ENCODE data around the gene SNTG2.

SNTG2 gene

DNA sequence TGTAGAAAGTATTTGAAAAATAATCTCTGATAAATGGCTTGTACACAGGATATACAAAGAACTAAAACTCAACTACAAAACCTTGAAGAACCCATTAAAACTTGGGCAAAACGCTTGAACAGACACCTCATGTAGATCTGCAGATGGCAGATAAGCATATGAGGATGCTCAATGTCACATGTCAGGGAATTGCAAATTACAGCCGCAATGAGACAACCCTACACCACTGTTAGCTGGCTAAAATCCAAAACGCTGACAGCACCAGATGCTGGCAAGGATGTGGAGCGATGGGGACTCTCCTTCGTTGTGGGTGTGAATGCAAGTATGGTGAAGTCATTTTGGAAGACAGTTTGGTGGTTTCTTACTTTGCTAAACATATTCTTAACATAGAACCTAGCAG, 53.7 kb downstream of the SNTG2 start:
- no peak for DNase-seq

DNA sequence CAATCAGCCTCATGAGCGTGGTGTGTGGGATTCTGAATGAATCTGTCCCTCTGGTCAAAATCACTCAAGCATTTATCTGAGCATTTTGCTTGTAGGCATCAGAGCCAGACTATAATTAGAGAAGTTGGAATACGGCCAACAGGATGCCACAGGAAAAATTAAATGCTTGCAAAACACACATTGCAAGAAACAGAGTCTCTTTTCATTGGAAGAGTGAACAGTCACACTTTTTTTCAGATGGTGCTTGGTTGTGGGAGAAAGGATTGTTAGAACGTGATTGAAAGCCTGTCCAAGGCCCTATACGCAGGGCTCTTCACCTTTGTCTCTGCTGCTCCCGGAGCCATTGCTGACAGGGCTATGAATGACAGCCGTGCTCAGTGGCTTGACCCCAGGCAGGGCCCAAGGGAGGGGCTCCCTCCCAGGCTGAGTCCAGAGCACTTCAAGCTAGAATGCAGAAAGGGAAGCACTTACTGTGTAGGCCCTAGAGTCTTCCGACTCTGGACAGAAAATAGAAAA, 59.8 kb downstream of the SNTG2 start:
- no peak for DNase-seq

DNA sequence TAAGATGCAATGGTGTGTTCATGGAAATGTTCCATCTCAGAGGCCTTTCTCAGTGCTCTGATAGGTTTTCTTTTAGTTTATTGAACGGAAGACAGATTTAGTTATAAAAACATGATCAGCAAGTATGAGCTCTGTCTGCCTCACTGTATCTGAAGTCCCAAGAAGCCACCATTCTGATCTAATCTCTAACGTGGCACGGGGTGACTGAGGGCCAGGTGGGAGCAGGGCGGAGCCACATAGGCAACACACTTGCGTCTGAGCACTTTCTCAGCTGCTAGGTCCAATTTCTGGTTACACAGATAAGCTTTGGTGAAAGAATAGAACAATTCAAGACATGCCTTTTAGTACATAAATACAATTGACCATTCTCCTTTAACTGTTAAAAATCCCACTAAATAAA, 60.4 kb downstream of the SNTG2 start:
- no peak for DNase-seq

DNA sequence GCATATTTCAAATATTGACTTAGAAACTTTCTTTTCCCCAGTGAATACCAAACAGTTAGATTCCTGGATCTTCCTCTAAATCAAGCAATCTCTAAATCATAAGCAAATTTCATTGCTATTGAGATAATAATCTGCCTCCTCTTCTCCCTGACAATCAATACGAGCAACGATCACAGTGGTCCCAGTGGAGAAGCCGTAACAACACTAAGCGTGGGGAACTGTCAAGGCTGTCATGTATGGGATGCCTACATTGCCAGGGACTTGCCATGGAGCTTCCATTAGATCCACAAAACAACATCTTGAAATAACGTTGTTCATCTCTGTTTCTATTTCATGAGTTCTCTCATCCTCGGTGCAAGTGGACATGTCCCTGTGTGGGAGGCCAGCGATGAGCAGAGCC, 61.3 kb downstream of the SNTG2 start:
- DNase-seq: no peak

DNA sequence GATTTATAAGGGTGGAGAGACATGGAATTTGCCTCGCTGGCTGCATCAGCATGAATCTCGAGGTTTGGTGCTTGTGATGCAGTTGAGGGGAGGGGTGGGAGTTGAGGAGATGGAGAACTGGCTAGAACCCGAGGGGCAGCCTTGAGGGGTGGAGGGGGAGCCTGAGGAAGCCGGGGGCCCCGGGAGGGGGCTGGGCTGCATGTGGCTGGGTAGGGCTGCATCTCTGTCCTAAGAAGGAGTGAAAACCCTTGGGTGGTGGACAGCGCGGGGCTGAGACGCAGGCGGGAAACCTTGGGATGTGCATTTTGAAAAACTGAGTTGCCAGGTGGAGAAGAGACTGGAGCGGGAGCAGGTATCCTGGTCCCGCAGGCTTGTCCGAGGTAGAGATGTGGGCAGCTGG, 64.2 kb downstream of the SNTG2 start:
- DNase-seq: no peak

DNA sequence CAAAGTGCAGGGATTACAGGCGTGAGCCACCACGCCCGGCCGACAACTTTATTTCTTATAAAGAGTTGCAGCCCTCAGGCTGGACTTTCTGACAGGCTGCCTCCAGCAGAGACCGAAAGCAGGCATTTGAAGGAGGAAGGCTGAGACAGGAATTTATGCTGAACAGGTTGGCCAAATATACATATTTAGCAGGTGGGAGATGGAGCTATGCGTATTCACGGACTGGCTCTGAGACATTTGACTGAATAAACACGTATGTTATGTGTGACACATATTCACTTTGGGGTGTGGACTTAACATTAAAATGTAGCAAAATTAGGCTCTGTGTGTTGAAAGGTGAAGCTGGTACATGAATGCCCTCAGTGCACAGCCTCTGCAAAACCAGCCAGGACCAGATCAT, 65.9 kb downstream of the SNTG2 start:
- DNase-seq: no peak

DNA sequence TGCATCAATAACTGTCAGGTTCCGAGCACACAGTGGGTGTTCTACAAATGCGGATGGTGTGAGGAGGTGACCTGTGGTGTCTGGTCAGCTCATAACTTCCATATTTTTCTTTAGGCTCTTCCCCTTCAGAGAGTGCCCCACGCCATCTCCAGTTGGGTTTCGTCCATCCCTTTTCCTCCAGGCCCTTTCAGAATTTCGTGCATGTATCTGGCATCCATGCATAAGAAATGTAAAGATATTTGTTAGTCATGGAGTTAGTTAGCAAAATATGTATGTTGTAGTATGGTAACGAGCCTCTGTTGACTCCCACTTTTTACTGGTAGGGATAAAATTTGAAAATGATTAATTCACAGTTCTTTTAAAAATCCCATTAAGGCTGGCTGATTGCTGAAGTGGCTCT, 67.2 kb downstream of the SNTG2 start:
- DNase-seq: no peak

DNA sequence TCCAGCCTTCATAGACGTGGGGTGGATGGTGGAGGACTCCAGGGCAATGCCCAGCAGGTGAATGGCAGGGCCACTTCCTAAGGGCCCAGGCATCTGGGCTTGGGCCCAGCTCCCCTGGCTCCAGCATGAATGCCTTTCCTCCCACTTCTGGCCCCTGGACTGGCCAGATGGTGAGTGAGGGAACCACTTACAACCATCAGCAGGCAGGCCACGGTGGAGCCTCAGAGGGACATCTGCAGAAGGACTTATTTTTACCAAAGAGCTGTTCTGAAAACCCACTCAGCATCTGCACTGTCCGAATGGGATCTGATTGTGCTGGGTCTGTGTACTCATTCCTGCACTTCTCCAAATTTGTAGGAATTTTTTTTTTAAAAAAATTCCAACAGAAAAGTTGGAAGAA, 69.6 kb downstream of the SNTG2 start:
- DNase-seq: no peak

DNA sequence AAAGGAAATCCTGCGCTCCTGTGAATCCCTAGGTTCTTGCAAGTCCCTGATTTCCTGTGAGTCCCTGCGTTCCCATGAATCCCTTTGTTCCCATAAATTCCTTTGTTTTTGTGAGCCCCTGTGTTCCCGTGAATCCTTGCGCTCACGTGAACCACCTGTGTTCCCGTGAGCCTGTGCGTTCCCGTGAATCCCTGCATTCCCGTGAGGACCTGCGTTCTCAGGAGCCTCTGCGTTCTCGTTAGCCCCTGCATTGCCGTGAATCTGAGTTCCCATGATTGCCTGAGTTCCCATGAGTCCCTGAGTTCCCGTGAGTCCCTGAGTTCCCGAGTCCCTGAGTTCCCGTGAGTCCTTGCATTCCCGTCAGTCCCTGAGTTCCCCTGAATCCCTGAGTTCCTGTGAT, 71.5 kb downstream of the SNTG2 start:
- no peak for DNase-seq

DNA sequence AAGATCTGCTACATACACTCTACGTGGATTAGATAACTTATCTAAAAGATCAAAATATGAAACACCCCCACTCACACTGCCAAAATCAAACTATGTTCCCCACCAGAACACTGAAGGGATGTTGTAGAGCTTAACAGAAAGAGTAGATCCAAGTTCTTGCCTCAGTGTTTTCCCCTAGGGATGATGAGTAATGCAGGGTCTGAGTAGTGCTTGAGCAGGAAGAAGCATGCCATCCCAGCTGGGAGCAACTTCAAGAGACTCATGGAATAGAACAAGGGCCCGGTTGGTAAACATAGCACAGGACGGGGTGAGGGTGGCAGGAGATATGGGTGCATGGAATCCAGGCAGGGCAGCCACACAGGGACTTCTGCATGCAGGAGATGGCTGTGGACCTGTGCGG, 74.3 kb downstream of the SNTG2 start:
- DNase-seq: no peak

DNA sequence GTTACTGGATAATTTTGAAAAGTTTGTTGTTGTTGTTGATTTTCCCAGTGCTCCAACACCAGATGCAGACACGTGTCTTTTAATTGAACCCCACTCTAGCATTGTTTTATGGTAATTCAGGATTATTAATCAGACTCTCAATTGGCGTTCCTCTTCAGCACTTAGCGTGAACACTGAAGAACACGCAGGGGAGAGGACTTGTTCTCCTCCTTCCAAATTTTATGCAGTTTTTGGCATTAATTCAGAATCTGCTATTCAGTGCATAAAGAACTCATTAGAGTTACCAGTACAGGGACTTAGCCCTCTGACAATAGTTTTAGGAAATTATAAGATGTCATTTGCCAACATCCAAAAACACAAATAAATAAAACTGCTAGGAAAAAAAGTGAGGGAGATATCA, 75.5 kb downstream of the SNTG2 start:
- DNase-seq: no peak

DNA sequence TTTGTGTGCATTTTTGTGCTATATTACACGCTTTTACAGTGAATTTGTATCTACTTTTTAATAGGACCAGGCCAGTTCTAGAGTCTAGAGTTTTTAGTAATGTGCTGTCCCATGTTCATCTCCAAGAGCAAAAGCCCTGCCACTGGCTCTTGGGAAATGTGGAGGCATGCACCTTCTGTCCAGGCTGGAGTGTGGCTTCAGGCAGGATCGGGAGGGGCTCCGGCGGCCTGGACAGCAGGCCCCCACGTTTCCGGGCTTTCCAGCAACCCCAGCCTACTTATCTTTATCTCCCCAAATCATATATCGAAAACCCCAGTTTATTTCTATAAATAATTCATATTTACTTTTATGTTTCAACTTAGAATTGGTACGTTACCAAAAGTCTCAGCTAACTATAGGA, 78.2 kb downstream of the SNTG2 start:
- no peak for DNase-seq

DNA sequence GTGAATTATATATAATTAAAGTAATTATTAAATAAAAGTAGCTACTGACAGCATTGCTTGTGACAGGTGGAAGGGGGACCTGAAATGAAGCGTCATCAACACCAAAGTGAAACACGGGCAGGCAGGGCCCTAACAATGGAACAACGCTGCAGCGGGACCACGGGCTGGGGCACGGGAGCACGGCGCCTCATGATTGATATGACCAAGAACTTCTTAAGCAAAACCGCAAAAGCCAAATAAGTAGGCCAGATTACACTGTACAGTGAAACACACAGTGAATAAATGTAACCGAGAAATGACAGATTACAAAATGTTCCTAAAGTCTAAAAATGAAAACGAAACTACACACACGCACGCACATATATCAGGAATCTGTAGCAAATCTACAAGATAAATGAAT, 81.4 kb downstream of the SNTG2 start:
- no peak for DNase-seq

DNA sequence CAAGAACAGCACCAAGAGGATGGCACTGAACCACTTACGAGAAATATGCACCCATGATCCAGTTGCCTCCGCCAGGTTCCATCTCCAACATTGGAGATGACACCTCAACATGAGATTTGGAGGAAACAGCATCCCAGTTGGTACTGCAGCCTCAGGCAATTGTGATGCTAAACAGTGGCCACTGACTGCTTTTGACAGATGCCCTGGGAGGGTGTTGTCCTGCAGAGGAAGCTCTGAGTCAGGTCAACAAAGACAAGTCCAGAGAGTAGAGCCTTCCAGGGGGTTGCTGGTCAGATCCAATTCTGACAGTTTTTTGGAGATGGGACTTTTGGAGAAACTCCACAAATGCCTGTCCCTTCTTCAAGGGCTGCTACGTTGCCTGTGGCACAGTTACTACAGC, 82.4 kb downstream of the SNTG2 start:
- no peak for DNase-seq

DNA sequence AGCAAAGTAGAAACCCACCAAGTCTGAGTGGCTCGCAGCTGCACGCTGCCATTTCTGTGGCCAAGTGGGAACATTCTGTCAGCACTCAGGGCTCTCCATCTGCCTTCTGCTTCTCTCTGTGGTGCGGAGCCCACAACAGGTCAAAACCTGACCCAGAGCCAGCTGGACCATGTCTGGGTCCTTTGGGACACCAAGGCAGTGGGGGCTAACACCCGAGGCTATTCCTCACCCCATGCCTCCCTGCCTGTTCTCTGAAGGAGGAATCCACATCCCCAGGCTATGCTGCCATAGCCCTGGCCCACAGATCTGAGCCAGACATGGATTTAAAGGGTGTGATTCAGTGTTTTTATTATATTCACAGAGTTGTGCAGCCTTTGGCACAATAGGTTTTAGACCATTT, 86.4 kb downstream of the SNTG2 start:
- no peak for DNase-seq

DNA sequence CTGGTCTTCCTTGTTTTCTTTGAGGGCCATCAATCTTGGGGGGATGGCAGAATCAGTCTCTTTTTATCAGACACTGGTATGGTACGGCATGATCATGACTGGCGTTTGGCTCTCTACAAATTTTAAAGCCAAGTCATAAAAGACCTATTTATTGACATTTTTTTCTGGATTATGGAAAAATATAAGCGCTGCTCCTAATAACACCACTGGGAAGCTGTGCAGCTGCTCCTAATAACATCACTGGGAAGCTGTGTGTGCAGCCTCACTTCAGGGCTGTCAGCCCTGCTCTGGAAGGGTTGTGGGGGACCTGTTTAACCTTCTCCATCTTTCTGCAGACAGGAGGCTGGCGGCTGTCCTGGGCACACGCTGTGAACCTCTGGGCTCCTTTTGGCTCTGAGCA, 88.9 kb downstream of the SNTG2 start:
- DNase-seq: no peak

DNA sequence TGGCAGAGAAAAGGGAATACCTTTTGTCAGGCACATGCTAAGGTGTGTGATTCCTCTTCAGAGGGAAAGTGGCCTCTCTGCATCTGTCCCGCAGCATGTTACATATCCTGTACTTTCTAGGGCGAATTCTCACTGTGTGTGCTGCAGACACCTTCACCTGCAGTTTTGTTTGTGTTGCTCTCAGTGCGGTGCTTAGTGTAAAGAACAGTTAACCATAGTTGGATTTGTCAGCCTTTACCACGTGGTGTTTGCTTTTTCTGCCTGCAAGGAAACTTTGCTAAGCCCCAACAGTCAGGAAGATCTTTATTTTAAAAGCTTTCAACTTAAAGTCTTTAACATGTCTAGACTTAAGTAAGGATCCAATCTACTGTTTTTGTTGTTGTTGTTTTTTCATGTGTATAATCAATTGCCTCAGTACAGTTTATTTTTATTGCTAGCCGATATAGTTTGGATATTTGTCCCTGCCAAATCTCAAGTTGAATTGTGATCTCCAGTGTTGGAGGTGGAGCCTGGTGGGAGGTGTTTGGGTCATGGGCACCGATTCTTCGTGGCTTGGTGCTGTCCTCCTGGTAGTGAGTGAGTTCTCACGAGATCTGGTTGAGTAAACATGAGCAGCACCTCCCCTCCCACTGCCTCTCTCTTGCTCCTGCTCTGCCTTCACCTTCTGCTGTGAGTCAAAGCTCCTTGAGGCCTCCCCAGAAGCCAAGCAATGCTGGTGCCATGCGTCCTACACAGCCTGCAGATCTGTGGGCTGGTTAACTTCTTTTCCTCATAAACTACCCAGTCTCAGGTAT, 90.6 kb downstream of the SNTG2 start:
- no peak for DNase-seq

DNA sequence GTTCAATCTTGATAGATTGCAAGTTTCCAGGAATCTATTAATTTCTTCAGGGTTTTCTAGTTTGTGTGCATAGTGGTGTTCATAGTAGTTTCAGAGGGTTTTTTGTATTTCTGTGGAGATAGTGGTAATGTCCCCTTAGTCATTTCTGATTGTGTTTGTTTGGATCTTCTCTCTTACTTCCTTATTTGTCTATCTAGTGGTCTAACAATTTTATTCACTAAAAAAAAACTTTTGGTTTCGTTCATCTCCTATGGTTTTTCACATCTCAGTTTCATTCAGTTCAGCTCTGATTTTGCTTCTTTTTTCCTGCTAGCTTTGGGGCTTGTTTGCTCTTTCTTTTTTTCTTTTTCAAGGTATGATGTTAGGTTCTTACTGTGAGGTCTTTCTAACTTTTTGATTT, 94.5 kb downstream of the SNTG2 start:
- DNase-seq: no peak

DNA sequence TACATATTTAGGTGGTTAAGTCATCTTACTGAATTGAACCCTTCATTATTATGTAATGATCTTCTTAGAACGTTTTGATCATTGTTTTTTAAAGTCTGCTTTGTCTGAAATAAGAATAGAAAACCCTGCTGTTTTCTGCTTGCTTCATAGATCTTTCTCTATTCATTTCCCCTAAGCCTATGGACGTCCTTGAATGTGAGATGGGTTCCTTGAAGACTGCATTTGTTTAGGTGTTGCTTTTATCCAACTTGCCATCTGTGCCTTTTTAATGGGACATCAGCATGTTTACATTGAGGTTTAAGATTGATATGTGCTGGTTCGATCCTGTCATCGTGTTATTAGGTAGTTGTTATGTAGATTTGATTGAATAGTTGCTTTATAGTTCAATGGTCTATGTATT, 95.4 kb downstream of the SNTG2 start:
- no peak for DNase-seq

DNA sequence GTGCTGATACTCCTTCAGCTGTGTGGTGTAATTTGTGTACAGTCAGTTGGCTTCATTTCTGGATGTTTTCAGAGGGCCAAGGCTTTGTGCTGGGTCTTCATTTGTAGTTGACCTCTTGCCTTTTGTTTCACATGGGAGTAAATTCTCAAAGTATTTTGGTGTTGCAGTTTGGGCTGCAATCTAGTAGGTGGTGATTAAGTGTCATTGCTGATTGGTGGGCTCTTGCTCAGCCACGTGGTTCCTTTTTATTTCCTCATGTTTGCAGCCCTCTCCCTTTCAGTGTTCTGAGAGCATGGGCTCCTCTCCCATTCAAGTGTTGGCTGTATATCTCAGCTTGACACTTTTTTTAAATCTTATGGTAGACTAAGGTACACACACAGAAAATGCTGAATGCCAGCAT, 96.8 kb downstream of the SNTG2 start:
- no peak for DNase-seq

DNA sequence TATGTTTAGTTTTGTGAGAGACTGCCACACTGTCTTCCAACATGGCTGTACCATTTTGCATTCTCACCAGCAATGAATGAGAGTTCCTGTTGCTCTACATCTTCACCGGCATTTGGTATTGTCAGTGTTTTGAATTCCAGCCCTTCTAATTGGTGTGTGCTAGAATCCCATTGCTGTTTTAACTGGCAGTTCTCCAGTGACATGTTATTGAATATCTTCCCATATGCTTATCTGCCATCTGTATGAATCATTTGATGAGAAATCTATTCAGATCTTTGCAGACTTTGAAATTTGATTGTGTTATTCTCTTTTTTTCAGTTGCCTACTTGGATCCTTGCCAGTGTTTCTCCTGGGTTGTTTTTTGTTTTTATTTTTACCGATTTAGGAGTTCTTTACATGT, 99.0 kb downstream of the SNTG2 start:
- DNase-seq: no peak

DNA sequence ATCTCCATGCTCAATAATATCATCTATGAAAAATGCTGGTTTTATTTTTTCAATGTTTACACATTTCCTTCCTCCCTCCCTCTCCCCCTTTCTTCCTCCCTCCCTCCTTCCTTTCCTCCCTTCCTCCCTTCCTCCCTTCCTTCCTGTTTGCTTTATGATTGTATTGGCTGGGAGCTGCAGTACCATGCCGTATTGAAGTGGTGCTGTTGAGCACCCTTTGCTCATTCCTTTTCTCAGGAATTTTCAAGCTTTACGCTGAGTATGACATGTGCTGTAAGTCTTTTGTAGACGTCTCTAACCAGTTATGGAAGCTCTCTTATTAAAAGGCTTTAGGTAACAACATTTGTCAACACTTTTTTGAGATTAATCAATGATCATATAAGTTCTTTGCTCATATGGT, 100.4 kb downstream of the SNTG2 start:
- DNase-seq: no peak

DNA sequence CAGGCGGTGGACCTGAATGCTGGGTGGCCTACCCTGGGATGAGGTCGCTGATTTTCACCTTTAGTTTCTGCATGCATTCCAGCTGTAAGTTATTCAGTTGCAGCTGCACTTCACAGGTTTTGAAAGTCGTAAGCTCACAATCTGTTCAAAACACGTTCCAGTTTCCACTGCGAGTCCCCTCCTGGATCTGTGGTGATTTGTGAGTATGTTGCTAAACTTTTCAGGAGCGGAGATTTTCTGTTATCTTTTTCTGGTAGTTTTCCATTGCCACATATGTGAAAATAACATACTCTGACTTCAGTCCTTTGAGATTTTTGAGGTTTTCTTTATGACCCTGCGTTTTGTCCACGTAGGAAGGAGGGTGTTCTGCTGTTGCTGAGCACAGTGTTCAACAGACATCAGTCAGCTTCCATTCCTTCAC, 102.1 kb downstream of the SNTG2 start:
- DNase-seq: no peak

DNA sequence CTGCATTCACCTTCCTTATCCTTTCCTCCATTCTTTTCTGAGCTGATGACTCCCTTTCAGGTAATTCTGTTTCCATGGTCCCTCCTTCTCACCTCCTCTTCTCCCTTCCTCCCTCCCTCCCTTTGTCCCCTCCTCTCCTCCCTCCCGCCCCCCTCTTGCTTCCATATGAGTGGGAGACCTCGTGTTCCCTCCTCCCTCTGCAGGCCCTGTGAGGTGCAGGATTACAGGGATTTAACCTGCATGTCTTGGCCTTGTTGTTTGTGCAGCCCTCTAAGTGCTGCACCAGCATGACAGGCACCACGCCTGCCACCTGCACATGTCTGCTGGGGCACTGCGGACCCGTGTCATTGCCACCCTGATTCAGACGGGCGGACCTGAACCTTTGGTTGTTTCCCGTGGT, 103.1 kb downstream of the SNTG2 start:
- DNase-seq: no peak

DNA sequence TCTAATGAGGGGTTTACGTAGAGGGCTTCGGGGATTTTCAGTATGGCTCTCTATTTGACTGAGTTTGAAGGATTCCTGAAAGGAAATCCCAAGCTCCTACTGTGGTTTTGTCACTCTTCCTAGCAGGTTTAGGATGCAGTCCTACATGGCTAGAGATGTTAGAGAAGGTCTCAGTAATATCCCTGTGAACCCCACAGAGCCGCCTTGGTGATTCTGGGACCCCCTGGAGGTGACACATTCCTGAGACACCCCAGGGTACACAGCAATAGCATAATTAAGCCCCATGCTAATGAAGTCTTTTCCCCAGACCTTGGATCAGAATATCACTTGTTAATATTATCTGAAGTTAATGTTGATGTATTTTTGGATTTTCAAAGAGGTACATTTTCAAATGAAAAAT, 103.8 kb downstream of the SNTG2 start:
- DNase-seq: no peak

All from NCI-H226 (cell line).